ENCODE results near the gene FIBCD1. TPM values are rescaled to one million over a fixed set of nuclear protein-coding genes. Genes with fewer than 3 reads are reported as not detected.

Gene FIBCD1
- total RNA-seq, 4 donors from 2014 or later = not detected

DNA sequence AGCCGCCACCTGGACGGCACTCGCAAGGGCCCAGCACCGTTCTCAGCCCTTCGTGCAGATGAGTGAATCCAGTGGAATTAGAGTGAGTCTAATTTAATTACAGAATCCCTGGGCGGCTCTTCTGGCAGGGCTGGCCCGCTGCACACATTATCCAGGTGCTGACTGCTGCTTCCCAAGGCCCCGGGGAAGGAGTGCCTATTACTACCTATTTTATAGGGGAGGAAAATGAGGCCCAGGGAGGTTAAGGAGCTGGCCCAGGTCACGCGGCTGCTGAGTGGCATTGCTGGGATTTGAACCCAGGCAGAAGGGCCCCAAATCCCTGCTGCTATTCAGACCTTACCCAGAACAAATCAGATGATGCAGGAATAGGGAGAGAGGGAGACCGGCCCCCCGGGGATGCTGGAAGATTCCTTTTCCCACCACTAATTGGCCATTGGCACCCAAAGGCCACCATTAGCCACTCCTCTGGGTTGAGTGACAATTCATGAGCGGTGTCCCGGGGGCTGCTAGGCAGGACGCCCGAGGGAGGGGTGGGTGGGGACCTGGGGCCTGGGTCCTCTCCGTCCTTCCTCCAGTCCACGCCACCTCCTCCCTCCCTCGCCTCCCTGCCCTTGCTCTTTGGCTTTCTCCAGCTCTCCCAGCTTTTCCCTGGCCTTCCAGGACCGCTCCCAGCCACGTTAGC, 32.2 kb downstream of the FIBCD1 start:
- Histone ChIP-seq H3K27ac (no peak overlapping the region), H3K36me3 (no peaks in the 10 kb centered on the region), H3K4me1 (no peaks in the 10 kb centered on the region), H3K4me3 (no peak overlapping the region), H3K9me3 (no peaks in the 10 kb centered on the region), H3K27me3 (peaks cover 40% of the 10 kb centered on the region)
- TF ChIP-seq EP300 (IDR thresholded peaks at IDR 0.05) (no peak), POLR2AphosphoS5 (IDR thresholded peaks at IDR 0.05) (no peak), POLR2A (IDR thresholded peaks at IDR 0.05) (no peak)
- TF ChIP-seq, protein P1, sequence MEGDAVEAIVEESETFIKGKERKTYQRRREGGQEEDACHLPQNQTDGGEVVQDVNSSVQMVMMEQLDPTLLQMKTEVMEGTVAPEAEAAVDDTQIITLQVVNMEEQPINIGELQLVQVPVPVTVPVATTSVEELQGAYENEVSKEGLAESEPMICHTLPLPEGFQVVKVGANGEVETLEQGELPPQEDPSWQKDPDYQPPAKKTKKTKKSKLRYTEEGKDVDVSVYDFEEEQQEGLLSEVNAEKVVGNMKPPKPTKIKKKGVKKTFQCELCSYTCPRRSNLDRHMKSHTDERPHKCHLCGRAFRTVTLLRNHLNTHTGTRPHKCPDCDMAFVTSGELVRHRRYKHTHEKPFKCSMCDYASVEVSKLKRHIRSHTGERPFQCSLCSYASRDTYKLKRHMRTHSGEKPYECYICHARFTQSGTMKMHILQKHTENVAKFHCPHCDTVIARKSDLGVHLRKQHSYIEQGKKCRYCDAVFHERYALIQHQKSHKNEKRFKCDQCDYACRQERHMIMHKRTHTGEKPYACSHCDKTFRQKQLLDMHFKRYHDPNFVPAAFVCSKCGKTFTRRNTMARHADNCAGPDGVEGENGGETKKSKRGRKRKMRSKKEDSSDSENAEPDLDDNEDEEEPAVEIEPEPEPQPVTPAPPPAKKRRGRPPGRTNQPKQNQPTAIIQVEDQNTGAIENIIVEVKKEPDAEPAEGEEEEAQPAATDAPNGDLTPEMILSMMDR (IDR thresholded peaks at IDR 0.05) = no peak
- DNase-seq (ENCODE audit: low spot score in 2 of 2) = no peak
- WGBS = 81% methylated on average over 19 of the region's 21 CpGs

DNA sequence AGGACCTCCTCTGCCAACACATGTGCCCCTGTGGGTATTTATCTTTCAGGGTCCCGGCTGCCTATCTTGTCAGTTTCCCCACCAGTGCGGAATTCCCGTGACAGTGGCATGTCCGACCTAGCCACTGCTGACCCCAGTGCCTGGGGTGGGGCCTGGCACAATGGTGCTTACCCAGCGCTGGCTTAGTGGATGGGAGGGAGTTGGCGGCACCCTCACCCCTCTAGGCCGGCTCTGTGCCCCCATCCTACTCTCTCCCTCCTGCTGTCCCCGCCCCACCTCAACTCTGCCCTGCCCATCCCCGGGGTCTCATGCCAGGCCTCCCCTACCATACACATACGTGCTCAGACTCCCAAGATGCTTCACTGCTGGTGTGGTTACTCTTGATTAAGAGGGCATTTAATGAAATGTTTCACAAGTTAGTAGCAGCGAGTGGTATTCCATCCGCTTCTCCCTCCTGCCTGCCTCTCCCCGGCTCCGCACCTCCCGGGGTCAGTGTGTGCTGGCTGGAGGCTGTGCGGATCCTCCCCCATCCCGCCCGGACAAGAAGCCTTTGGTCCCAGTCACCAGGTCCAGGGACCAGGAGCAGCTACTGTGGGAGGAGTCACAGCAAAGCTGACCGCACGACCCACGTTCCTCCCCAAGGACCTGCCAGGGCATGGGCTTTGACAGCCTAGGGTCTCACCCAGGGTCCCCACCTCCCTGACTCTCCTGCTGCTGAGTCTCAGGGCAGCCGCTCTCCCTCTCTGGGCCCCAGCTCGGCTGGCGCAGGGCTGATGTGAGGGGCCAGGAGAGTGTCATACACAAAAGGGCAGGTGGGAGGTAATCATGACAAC, 32.9 kb downstream of the FIBCD1 start:
- TF ChIP-seq POLR2A (IDR thresholded peaks at IDR 0.05) (no peak), POLR2AphosphoS5 (IDR thresholded peaks at IDR 0.05) (no peak), EP300 (IDR thresholded peaks at IDR 0.05) (no peak)
- TF ChIP-seq, protein P1 (IDR thresholded peaks at IDR 0.05) = no peak
- DNase-seq (ENCODE audit: low spot score in 2 of 2) = no peak
- H3K27me3 ChIP-seq = peaks cover 41% of the 10 kb centered on the region

DNA sequence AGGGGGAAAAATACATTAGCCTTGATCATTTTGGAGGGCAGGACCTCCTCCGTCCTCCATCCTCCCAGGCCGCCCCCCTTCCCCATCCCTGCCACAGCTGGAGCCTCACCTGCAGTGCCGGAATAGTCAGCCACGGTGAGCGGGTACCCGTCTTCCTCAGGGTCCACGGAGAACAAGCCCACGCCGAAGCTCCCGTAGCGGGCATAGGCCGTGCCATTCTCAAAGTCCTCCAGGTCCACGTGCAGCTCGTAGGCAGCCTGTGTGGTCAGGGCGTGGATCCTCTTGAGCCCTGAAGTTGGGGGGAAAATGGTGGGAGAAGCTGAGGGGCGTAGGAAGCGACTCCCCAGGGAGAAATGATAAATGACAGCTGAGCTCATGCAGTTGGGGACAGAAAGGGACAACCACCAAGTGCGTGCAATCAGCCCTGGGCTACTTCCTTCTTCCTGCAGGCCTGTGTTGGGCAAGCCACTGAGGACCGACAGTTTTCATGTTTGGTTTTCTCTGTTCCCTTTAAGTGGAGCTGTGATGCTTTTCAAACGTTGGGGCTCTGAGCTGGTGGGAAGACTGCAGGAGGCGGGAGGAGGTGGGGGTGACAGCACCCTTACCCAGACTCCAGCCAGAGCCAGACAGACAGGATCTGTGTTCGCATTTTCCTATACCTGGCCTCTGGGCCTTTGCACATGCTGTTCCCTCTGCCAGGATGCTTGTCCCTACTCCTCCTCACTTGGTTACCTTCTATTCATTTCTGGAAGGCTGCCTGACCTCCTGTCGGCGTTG, 33.7 kb downstream of the FIBCD1 start:
- H3K4me3 ChIP-seq = no peak overlapping the region
- DNase-seq (ENCODE audit: low spot score in 2 of 2) = no peak
- no peak overlapping the region for H3K27ac ChIP-seq
- WGBS = 92% methylated on average over 24 of the region's 24 CpGs
- H3K9me3 ChIP-seq = no peaks in the 10 kb centered on the region
- TF ChIP-seq POLR2A (IDR thresholded peaks at IDR 0.05) (no peak), POLR2AphosphoS5 (IDR thresholded peaks at IDR 0.05) (no peak), EP300 (IDR thresholded peaks at IDR 0.05) (no peak)
- TF ChIP-seq, protein P1 (IDR thresholded peaks at IDR 0.05) = no peak
- H3K36me3 ChIP-seq = no peaks in the 10 kb centered on the region
- peaks cover 47% of the 10 kb centered on the region for H3K27me3 ChIP-seq
- H3K4me1 ChIP-seq = no peaks in the 10 kb centered on the region

More for the DNA sequence above, 32.9 kb downstream of the FIBCD1 start:
- Histone ChIP-seq H3K4me1 (no peaks in the 10 kb centered on the region), H3K36me3 (no peaks in the 10 kb centered on the region), H3K27ac (no peak overlapping the region), H3K4me3 (no peak overlapping the region), H3K9me3 (no peaks in the 10 kb centered on the region)
- WGBS = 88% methylated on average over 16 of the region's 24 CpGs

DNA sequence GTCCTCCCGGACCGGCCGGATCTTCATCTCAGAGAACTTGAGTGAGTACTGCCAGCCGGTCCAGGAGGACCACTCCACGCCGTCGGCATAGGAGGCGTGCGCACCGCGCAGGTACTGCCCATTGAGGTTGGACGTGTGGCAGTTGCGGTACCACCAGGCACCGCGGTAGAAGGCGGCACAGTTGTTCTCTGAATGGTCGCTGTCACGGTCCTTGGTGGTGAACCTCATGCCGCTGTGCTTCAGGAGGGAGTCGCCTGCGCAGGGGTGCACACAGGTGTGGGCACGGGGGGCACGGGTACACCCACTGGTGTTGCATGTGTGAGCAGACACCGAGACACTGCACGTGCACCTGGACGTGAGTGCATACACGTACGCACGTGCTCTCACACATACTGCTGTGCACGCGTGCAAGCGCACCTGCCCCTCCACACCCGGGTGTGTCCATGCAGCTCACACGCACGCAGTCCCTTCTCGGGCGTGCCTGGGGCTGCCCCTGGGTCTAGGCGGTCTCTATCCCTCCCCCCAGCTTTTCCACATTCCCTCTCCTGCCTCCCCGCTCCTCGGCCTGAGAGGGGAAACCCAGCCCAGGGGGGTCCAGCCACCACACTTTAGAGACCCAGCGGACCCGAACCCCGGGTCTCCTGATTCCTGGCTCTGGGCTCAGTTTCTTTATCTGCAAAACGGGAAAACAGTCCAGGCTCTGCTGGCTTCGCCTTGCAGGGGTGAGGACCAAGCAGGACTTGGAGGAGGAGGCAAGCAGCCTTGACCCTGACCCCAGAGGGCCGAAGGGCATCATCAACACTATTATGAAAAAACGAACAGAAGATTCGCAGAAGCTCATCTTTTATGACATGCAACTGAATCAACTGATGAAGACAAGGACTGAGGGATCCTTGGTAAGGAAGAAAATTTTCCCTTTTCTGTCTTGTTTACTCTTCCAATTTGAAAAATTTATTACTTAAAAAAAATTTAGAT, 34.7 kb downstream of the FIBCD1 start:
- TF ChIP-seq, protein P1 (IDR thresholded peaks at IDR 0.05) = no peak
- TF ChIP-seq POLR2A (IDR thresholded peaks at IDR 0.05) (no peak), POLR2AphosphoS5 (IDR thresholded peaks at IDR 0.05) (no peak), EP300 (IDR thresholded peaks at IDR 0.05) (no peak)
- Histone ChIP-seq H3K4me3 (no peak overlapping the region), H3K4me1 (no peaks in the 10 kb centered on the region), H3K9me3 (no peaks in the 10 kb centered on the region), H3K36me3 (no peaks in the 10 kb centered on the region), H3K27ac (no peak overlapping the region), H3K27me3 (peaks cover 47% of the 10 kb centered on the region)
- 79% methylated on average over 29 of the region's 48 CpGs for WGBS
- no peak for DNase-seq (ENCODE audit: low spot score in 2 of 2)

Measured in suprapubic skin (tissue), 4 donors.